GM19324 (cell line): ENCODE data around the gene MYOD1.
A peak's percentile ranks its signal among the peaks of the same experiment; 100 is the strongest.

ENCODE experiments used
- ATAC-seq: cut with Tn5 transposase; IDR thresholded peaks from one replicate; pipeline ENCODE4 v1.9.1; 2021; ENCODE audit warnings: mild to moderate bottlenecking, moderate library complexity; ENCODE audit not compliant: unreplicated experiment, low FRiP score

Gene MYOD1

GRCh38 chr11:17733261-17733660 is 13.9 kb downstream of the MYOD1 start:
- no peak for ATAC-seq

- peak; percentile 18 for ATAC-seq
These were observed 15.1 kb downstream of the MYOD1 start, which contains the start of gene KCNC1 for GRCh38 chr11:17734418-17734911. Gene KCNC1, plus strand, starts transcription at chr11:17734781. Its CDS starts 1,222 bp downstream, at chr11:17736003.

- ATAC-seq, result peak; percentile 37
These were observed 15.8 kb downstream of the MYOD1 start for GRCh38 chr11:17734986-17735817.

GRCh38 chr11:17735818-17736578 is 16.6 kb downstream of the MYOD1 start:
- ATAC-seq, result no peak

GRCh38 chr11:17736579-17736893 is 17.2 kb downstream of the MYOD1 start:
- no peak for ATAC-seq

- ATAC-seq, result no peak
These were observed 17.8 kb downstream of the MYOD1 start for GRCh38 chr11:17736930-17737817.

- ATAC-seq, result no peak
These were observed 19.0 kb downstream of the MYOD1 start for GRCh38 chr11:17738151-17738973.

GRCh38 chr11:17739945-17740338 is 20.6 kb downstream of the MYOD1 start:
- ATAC-seq, result no peak

- no peak for ATAC-seq
These were observed 21.4 kb downstream of the MYOD1 start for GRCh38 chr11:17740649-17741235.

- no peak for ATAC-seq
These were observed 22.1 kb downstream of the MYOD1 start for GRCh38 chr11:17741487-17741886.

GRCh38 chr11:17742019-17742418 is 22.6 kb downstream of the MYOD1 start:
- no peak for ATAC-seq

GRCh38 chr11:17743026-17743807 is 23.8 kb downstream of the MYOD1 start:
- no peak for ATAC-seq

- no peak for ATAC-seq
These were observed 24.4 kb downstream of the MYOD1 start for GRCh38 chr11:17743808-17744119.

- ATAC-seq, result no peak
These were observed 25.0 kb downstream of the MYOD1 start for GRCh38 chr11:17744151-17744940.

GRCh38 chr11:17745023-17745772 is 25.8 kb downstream of the MYOD1 start:
- no peak for ATAC-seq

GRCh38 chr11:17746096-17746495 is 26.7 kb downstream of the MYOD1 start:
- ATAC-seq, result no peak
